K562 (cell line): ENCODE data around the gene MXD3. TPM values are rescaled to one million over a fixed set of nuclear protein-coding genes. Genes with fewer than 3 reads are reported as not detected.

Experiments
- ETV5 ChIP-seq: sonication (generic); formaldehyde crosslinking; IDR thresholded peaks from 2 replicates; pipeline ENCODE4 v1.4.0; 2020; ENCODE audit warnings: low read depth, mild to moderate bottlenecking, missing genetic modification reagents
- MTA3 ChIP-seq: fragments of 450-650 bp; formaldehyde crosslinking; IDR thresholded peaks from 2 replicates; pipeline ENCODE4 v1.6.1; 2017; ENCODE audit warnings: mild to moderate bottlenecking, borderline replicate concordance
- MXI1 ChIP-seq: IDR thresholded peaks from 2 replicates; pipeline ENCODE4 v1.6.1; 2011; ENCODE audit warnings: low read depth, mild to moderate bottlenecking, improper control_type of control experiment, low read length
- MYNN ChIP-seq, 2 experiments: sonication (generic); formaldehyde crosslinking in 1 of 2; IDR thresholded peaks; 2 replicates each; pipeline versions ENCODE4 v1.5.0 to v1.6.1; 2016 to 2020; ENCODE audit warnings: antibody characterized with exemption in 1 of 2, missing genetic modification reagents in 1 of 2
- PHF21A ChIP-seq: fragments of 450-650 bp; IDR thresholded peaks from 2 replicates; pipeline ENCODE4 v1.6.1; 2017; ENCODE audit warnings: low read depth, borderline replicate concordance
- SAP30 ChIP-seq: fragments of 200-600 bp; sonication (generic); IDR thresholded peaks from 2 replicates; pipeline ENCODE4 v1.6.1; 2012; ENCODE audit warnings: borderline replicate concordance, low read depth, mild to moderate bottlenecking, moderate library complexity, low read length, control low read depth, inconsistent platforms; ENCODE audit not compliant: insufficient read depth, poor library complexity, severe bottlenecking
- TOE1 ChIP-seq, 2 experiments: fragments of 450-650 bp in 1 of 2; sonication (generic) in 1 of 2; formaldehyde crosslinking in 1 of 2; IDR thresholded peaks; 2 replicates each; pipeline versions ENCODE4 v1.7.1 to v1.8.0; 2016 to 2022; ENCODE audit warnings: borderline replicate concordance in 2 of 2, mild to moderate bottlenecking in 2 of 2, antibody characterized with exemption in 1 of 2, inconsistent platforms in 1 of 2, low read depth in 1 of 2, missing genetic modification reagents in 1 of 2, moderate library complexity in 1 of 2
- polyA plus RNA-seq, 8 experiments: library from polyadenylated mRNA; depleted of rRNA in 4 of 8; stranded (reverse) in 5 of 8; unstranded in 3 of 8; fragments of >200 nt; fragmentation: Nextera tagmentation in 2 of 8; fragmentation: Illumina TruSeq in 1 of 8; extraction: Ambion mirVana in 2 of 8; extraction: Trizol in 1 of 8; gene quantifications; 2 replicates each; pipeline versions ENCODE4 v1.2.1 to v1.2.3, GENCODE V29; 2011 to 2014; ENCODE audit warnings: inconsistent platforms in 1 of 8, missing spikeins in 1 of 8
- total RNA-seq, 7 experiments: library from RNA; depleted of rRNA in 6 of 7; stranded (reverse); fragments of >200 nt in 6 of 7; fragmentation: Illumina TruSeq in 2 of 7; extraction: Trizol in 2 of 7; gene quantifications; 2 replicates each; pipeline versions ENCODE4 v1.2.1 to v1.2.3, GENCODE V29; 2011 to 2021; ENCODE audit warnings: low replicate concordance in 1 of 7
- TF ChIP-seq, protein P1 (sequence below): fragments of 450-650 bp; IDR thresholded peaks from 2 replicates; pipeline ENCODE4 v1.6.1; 2016; ENCODE audit warnings: mild to moderate bottlenecking, moderate library complexity
- TF ChIP-seq, protein P2 (sequence below), 3 experiments: IDR thresholded peaks in 2 of 3; conservative IDR thresholded peaks in 1 of 3; 2 replicates each; pipeline ENCODE4 v1.5.1; 2011 to 2012; ENCODE audit warnings: low read length in 3 of 3, mild to moderate bottlenecking in 3 of 3, control low read depth in 2 of 3, improper control_type of control experiment in 1 of 3, inconsistent platforms in 1 of 3, low read depth in 1 of 3, mixed read lengths in 1 of 3, moderate library complexity in 1 of 3; ENCODE audit not compliant: insufficient read depth in 2 of 3
- TF ChIP-seq, protein P3 (sequence below), 2 experiments: fragments of 450-650 bp in 1 of 2; sonication (generic) in 1 of 2; formaldehyde crosslinking; conservative IDR thresholded peaks; 2 replicates each; pipeline versions ENCODE4 v1.4.0 to v1.8.1; 2020 to 2022; ENCODE audit warnings: mild to moderate bottlenecking in 1 of 2, missing genetic modification reagents in 1 of 2

MXD3 gene
- total and polyA plus RNA-seq, 9 of the 15 experiments (the other 6 are each of a cell fraction or from before 2014, with no cell fraction given): 0.28 to 24.8 (median 4.5) TPM

- TF ChIP-seq, protein P1, sequence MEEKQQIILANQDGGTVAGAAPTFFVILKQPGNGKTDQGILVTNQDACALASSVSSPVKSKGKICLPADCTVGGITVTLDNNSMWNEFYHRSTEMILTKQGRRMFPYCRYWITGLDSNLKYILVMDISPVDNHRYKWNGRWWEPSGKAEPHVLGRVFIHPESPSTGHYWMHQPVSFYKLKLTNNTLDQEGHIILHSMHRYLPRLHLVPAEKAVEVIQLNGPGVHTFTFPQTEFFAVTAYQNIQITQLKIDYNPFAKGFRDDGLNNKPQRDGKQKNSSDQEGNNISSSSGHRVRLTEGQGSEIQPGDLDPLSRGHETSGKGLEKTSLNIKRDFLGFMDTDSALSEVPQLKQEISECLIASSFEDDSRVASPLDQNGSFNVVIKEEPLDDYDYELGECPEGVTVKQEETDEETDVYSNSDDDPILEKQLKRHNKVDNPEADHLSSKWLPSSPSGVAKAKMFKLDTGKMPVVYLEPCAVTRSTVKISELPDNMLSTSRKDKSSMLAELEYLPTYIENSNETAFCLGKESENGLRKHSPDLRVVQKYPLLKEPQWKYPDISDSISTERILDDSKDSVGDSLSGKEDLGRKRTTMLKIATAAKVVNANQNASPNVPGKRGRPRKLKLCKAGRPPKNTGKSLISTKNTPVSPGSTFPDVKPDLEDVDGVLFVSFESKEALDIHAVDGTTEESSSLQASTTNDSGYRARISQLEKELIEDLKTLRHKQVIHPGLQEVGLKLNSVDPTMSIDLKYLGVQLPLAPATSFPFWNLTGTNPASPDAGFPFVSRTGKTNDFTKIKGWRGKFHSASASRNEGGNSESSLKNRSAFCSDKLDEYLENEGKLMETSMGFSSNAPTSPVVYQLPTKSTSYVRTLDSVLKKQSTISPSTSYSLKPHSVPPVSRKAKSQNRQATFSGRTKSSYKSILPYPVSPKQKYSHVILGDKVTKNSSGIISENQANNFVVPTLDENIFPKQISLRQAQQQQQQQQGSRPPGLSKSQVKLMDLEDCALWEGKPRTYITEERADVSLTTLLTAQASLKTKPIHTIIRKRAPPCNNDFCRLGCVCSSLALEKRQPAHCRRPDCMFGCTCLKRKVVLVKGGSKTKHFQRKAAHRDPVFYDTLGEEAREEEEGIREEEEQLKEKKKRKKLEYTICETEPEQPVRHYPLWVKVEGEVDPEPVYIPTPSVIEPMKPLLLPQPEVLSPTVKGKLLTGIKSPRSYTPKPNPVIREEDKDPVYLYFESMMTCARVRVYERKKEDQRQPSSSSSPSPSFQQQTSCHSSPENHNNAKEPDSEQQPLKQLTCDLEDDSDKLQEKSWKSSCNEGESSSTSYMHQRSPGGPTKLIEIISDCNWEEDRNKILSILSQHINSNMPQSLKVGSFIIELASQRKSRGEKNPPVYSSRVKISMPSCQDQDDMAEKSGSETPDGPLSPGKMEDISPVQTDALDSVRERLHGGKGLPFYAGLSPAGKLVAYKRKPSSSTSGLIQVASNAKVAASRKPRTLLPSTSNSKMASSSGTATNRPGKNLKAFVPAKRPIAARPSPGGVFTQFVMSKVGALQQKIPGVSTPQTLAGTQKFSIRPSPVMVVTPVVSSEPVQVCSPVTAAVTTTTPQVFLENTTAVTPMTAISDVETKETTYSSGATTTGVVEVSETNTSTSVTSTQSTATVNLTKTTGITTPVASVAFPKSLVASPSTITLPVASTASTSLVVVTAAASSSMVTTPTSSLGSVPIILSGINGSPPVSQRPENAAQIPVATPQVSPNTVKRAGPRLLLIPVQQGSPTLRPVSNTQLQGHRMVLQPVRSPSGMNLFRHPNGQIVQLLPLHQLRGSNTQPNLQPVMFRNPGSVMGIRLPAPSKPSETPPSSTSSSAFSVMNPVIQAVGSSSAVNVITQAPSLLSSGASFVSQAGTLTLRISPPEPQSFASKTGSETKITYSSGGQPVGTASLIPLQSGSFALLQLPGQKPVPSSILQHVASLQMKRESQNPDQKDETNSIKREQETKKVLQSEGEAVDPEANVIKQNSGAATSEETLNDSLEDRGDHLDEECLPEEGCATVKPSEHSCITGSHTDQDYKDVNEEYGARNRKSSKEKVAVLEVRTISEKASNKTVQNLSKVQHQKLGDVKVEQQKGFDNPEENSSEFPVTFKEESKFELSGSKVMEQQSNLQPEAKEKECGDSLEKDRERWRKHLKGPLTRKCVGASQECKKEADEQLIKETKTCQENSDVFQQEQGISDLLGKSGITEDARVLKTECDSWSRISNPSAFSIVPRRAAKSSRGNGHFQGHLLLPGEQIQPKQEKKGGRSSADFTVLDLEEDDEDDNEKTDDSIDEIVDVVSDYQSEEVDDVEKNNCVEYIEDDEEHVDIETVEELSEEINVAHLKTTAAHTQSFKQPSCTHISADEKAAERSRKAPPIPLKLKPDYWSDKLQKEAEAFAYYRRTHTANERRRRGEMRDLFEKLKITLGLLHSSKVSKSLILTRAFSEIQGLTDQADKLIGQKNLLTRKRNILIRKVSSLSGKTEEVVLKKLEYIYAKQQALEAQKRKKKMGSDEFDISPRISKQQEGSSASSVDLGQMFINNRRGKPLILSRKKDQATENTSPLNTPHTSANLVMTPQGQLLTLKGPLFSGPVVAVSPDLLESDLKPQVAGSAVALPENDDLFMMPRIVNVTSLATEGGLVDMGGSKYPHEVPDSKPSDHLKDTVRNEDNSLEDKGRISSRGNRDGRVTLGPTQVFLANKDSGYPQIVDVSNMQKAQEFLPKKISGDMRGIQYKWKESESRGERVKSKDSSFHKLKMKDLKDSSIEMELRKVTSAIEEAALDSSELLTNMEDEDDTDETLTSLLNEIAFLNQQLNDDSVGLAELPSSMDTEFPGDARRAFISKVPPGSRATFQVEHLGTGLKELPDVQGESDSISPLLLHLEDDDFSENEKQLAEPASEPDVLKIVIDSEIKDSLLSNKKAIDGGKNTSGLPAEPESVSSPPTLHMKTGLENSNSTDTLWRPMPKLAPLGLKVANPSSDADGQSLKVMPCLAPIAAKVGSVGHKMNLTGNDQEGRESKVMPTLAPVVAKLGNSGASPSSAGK: peak; percentile 75
- no peak for TF ChIP-seq MYNN (IDR thresholded peaks at IDR 0.05)
- TF ChIP-seq MYNN (CRISPR knock-in tag; IDR thresholded peaks at IDR 0.05): no peak
- TF ChIP-seq, protein P2, sequence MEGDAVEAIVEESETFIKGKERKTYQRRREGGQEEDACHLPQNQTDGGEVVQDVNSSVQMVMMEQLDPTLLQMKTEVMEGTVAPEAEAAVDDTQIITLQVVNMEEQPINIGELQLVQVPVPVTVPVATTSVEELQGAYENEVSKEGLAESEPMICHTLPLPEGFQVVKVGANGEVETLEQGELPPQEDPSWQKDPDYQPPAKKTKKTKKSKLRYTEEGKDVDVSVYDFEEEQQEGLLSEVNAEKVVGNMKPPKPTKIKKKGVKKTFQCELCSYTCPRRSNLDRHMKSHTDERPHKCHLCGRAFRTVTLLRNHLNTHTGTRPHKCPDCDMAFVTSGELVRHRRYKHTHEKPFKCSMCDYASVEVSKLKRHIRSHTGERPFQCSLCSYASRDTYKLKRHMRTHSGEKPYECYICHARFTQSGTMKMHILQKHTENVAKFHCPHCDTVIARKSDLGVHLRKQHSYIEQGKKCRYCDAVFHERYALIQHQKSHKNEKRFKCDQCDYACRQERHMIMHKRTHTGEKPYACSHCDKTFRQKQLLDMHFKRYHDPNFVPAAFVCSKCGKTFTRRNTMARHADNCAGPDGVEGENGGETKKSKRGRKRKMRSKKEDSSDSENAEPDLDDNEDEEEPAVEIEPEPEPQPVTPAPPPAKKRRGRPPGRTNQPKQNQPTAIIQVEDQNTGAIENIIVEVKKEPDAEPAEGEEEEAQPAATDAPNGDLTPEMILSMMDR (IDR thresholded peaks at IDR 0.05 in 2 of 3, conservative IDR thresholded peaks at IDR 0.05 in 1 of 3; ENCODE audit: insufficient read depth in 2 of 3, low read depth in 1 of 3, low read length in 3 of 3): peak in 2 of 3 experiments; percentile 19 to 38; a peak in 4 of 6 replicates
- TF ChIP-seq, protein P3, sequence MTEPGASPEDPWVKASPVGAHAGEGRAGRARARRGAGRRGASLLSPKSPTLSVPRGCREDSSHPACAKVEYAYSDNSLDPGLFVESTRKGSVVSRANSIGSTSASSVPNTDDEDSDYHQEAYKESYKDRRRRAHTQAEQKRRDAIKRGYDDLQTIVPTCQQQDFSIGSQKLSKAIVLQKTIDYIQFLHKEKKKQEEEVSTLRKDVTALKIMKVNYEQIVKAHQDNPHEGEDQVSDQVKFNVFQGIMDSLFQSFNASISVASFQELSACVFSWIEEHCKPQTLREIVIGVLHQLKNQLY (CRISPR knock-in tag; conservative IDR thresholded peaks at IDR 0.05): 0 out of 4 replicates have a peak, but pooled peaks of 1 of the 2 experiments have one; percentile 41
- TF ChIP-seq MXI1: peak; percentile 60; the same call in 1 of the 2 replicates
- peak; percentile 63; the same call in 1 of the 2 replicates for TF ChIP-seq MTA3
- TF ChIP-seq PHF21A: no peak
- TF ChIP-seq ETV5 (CRISPR knock-in tag): peak; percentile 50; the same call in 1 of the 2 replicates
- TF ChIP-seq TOE1 (IDR thresholded peaks at IDR 0.05; ENCODE audit: borderline replicate concordance): peak; percentile 85
- no peak for TF ChIP-seq TOE1 (CRISPR knock-in tag; IDR thresholded peaks at IDR 0.05; ENCODE audit: borderline replicate concordance, low read depth)
- TF ChIP-seq SAP30: peak; percentile 60
Measured at GRCh38 chr5:177303121-177303924, 8.4 kb downstream of the MXD3 start, which contains the start of the genes PRELID1 and RAB24 (continued).
